Measurements from ENCODE around the gene ZNF77.
"Not testable (repeated sequence)": the region's sequence is repeated elsewhere in the genome, so short reads cannot be mapped to it uniquely, and the experiment has no call there.

Gene ZNF77

DNA sequence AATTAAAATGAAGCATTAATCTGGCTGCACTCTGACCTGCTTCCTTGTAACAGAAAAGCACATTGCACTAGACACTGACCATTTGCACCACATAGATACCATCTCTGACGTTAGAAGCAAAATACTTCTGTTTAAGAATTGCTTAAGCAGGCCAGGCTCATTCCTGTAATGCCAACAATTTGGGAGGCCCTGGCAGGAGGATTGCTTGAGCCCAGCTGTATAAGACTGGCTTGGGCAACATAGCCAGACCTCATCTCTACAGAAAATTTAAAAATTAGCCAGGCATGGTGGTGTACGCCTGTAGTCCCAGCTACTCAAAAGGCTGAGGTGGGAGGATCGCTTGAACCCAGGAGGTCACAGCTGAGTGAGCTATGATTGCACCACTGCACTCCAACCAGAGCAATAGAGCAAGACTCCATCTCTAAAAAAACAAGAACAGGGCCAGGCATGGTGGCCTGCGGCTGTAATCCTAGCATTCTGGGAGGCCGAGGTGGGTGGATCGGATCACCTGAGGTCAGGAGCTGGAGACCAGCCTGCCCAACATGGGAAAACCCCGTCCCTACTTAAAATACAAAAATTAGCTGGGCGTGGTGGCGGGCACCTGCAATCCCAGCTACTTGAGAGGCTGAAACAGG, 25.5 kb upstream of the ZNF77 start:
- no peak for DNase-seq (ENCODE audit: low read depth, low spot score)

DNA sequence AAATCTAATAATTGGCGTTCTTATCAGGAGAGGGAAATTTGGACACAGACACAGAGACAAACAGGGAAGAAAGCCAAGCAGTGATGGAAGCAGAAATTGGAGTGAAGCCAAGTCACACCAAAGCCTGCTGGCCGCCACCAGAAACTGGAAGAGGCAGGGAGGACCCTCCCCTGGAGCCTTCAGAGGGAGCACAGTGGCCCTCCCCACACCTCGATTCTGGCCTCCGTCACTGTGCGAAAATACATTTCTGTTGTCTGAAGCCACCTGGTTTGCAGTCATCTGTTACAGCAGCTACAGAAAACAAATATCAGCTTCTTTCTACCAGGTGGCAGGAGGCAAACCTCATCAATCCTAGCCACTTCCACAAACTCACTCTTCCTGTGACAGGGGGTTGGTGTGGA, 24.3 kb upstream of the ZNF77 start:
- DNase-seq (ENCODE audit: low read depth, low spot score): no peak

DNA sequence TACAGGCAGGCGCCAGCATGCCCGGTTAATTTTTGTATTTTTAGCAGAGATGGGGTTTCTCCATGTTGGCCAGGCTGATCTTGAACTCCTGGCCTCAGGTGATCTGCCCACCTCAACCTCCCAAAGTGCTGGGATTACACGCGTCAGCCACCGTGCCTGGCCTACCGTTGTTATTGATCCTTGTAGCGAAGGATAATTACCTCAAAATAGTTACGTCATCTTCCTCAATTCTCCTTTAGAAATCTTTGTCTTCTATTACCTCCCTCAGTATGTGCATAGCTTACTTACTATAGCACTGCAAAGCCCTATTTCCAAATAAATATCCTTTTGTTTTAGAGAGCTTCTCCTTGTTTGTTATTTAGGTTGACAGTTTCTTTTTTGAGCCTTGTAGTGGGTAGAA, 23.2 kb upstream of the ZNF77 start:
- DNase-seq (ENCODE audit: low read depth, low spot score): no peak

DNA sequence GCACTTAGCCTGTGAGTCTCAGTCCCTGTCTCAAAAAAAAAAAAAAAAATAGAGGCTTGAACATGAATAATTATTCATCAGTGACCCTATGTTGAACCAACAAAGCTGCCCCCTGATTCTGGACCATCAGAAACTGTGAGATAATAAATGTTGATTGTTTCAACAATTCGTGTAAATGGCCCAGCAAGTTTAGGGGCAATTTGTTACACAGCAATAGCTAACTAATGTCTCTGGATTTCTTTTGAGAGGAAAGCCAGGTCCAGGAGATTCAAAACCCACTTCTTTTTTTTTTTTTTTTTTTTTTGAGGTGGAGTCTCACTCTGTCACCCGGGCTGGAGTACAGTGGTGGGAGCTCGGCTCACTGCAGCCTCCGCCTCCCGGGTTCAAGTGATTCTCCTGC, 20.1 kb upstream of the ZNF77 start:
- no peak for DNase-seq (ENCODE audit: low read depth, low spot score)

DNA sequence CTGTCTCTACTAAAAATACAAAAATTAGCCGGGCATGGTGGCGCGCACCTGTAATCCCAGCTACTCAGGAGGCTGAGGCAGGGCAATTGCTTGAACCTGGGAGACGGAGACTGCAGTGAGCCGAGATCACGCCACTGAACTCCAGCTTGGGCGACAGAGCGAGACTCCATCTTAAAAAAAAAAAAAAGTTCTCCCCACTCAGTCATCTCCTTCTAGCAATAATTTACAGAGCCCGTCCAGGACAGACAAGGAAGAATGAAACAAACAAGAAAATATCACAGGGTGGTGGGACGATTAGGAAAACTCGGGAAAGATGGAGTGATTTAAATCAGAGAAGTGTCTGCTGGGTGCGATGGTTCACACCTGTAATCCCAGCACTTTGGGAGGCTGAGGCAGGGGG, 18.9 kb upstream of the ZNF77 start:
- DNase-seq (ENCODE audit: low read depth, low spot score): not testable (repeated sequence)

DNA sequence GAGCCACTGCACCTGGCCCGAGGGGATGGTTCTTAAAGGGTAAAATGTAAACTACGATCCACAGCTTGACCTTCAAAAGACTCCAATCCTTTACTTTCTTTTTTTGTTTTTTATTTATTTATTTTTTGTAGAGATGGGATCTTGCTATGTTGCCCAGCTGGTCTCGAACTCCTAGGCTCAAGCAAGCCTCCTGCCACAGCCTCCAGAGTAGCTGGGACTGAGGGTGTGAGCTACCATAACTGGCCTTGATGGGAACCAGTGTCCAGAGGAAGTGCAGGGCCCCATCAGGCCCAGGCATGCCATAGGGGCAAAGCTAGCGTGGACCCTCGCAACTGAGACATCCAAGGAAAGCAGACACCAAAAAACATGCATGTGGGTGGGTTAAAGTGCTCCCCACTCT, 18.4 kb upstream of the ZNF77 start:
- no peak for DNase-seq (ENCODE audit: low read depth, low spot score)

DNA sequence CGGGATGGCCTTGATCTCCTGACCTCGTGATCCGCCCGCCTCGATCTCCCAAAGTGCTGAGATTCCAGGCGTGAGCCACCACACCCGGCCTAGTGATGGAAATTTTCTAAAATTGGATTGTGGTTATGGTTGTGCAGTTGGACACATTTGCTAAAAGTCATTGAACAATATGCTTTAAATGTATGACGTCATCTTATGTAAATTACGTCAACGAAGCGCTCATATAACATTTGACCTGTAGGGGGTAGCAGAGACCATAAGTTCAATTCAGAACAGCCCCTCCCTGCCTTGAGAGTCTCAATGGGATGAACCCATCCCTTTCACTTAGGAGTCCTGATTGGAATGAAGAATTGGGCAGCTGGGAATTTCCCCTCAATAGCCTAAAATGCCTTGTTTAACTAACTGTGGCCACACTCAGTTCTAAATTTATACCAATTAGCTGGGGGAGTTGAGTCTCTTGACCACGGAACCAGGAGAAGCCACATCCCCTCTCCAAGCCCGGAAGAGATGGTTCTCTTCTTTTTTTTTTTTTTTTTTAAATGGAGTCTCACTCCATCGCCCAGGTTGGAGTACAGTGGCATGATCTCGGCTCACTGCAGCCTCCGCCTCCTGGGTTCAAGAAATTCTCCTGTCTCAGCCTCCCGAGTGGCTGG, 17.4 kb upstream of the ZNF77 start:
- no peak for DNase-seq (ENCODE audit: low read depth, low spot score)

DNA sequence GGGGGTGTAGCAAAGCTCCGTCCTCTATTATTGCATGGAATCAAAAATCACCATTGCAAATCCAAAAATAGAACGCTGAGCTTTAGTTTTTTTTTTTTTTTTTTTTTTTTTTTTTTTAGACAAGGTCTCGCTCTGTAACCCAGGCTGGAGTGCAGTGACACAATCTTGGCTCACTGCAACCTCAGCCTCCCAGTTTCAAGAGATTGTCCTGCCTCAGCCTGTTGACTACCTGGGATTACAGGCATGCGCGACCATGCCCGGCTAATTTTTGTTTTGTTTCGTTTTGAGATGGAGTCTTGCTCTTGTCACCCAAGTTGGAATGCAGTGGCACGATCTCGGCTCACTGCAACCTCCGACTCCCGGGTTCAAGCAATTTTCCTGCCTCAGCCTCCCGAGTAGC, 15.3 kb upstream of the ZNF77 start:
- DNase-seq (ENCODE audit: low read depth, low spot score): no peak

DNA sequence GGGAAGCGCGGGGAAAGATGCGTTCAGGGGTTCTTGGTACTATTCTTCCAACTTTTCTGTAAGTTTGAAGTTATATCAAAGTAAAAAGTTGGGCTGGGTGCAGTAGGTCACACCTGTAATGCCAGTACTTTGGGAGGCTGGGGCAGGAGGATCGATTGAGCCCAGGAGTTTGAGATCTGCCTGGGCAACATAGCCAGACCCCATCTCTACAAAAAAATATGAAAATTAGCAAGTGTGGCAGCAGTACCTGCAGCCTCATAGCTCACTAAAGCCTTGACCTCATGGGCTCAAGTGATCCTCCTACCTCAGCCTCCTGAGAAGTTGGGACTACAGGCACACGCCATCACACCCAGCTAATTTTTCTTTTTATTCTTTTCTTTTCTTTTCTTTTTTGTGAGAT, 12.4 kb upstream of the ZNF77 start:
- DNase-seq (ENCODE audit: low read depth, low spot score): no peak

DNA sequence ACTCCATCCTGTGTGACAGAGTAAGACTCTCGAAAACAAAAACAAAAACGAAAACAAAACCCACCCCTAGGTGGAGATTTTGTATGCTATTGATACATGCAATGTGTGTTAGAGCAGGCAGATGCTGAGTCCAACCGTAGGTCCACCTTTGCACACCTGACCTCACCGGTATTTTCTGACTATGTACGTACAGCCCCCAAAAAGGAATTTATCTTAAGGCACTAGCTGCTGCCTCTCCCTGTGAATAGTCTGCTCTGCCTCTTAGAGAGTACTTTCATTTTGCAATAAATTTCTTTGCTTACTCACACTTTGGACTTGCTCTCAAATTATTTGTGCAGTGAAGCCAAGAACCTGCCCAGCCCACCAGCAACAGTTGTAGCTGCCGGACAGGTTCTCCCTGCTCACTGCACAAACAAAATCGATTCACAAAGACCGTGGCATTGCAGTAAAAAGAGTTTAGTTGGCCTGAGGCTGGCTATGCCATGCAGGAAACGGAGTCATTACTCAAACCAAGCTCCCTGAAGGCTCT, 8.2 kb upstream of the ZNF77 start:
- DNase-seq (ENCODE audit: low read depth, low spot score): no peak

DNA sequence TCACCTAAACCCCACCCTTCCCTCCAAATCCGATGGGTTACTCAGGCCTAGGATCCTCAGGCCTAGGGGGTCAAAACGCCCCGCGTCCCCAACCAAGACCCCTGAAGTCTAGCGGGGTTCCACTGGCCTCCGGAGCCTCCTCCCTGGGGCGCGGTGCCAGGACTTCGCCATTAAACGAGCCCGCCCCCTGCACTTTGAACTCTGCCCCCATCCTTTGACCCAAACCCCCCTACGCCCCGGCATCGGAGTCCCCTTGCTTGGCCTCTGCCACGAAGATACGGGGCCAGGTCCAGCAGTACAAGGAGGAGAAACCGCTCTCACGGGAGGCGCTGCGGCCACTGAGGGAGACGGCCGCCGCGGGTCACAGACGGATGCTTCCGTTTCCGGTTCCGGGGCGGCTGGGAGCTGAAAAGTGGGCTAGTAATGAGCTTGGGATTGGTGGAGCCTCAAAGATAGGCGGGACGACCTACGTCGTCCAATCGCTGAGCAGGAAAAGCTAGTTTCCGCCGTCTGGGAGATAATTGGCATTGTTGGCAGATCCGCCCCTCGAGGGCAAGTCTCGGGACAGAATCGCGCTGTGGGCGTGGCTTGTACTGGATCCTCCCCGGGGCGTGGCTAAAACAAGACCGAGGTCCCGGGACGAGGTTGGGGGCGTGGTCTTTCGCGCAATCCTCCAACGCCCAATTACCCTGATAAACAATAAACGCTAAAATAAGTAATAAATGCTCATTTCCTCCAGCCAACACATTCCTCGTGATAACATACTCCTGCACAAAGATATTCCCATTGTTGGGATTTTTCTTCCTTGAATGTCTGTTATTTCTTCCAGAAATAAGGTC, 5.7 kb upstream of the ZNF77 start:
- DNase-seq (ENCODE audit: low read depth, low spot score): peak; percentile 98

DNA sequence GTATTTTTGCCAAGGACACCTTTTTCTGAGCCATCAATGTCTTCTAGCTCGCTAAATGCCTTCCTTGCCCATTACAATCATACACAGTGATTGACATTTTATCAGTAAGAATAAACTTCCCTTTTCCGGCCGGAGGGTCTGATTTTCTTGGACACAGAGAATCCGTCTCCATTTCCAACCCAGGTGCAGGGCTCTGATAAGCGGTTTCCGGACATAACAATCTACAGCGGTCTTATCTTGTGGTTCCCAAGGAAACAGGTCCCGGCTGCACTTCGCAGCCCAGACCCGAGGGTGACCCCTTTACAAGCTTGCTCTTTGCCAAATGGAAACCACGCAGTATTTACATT, 5.1 kb upstream of the ZNF77 start:
- DNase-seq (ENCODE audit: low read depth, low spot score): no peak

DNA sequence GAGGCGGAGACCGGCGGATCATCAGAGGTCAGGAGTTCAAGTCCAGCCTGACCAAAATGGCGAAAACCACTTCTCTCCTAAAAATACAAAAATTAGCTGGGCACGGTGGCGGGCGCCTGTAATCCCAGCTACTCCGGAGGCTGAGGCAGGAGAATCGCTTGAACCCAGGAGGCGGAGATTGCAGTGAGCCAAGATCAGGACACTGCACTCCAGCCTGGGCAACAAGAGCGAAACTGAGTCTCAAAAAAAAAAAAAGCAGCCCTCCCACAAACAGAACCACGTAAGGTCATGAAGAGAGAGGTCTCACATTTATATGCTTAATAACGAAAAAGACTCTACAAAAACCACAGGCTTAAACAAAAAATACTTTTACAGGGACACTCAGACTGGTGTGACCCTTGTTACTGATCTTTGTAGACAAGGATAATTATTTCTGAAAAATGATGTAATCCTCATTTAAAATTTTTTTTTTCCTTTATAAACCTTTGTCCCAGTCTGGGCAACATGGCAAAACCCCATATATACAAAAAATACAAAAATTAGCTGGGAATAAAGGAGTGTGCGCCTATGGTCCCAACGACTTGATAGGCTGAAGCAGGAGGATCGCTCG, 909 bp upstream of the ZNF77 start:
- DNase-seq (ENCODE audit: low read depth, low spot score): no peak

DNA sequence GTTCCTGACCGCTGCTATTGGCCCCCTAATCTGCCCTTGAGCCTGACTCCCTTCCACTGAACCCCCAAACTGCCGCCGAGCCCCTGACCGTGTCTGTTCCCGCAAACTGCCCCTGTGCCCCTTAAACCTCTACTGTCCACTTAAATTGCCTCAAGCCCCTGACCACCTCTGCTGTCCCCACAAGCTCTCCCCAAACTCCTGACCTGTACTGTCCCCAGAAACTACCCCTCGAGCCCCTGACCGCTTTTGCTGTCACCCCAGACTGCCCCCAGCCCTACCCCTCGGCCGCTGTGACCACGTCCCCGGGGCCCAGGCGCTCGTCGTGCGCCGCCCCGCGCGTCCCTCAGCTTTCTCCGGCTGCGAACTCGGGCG, 382 bp downstream of the ZNF77 start:
- no peak for DNase-seq (ENCODE audit: low read depth, low spot score)

DNA sequence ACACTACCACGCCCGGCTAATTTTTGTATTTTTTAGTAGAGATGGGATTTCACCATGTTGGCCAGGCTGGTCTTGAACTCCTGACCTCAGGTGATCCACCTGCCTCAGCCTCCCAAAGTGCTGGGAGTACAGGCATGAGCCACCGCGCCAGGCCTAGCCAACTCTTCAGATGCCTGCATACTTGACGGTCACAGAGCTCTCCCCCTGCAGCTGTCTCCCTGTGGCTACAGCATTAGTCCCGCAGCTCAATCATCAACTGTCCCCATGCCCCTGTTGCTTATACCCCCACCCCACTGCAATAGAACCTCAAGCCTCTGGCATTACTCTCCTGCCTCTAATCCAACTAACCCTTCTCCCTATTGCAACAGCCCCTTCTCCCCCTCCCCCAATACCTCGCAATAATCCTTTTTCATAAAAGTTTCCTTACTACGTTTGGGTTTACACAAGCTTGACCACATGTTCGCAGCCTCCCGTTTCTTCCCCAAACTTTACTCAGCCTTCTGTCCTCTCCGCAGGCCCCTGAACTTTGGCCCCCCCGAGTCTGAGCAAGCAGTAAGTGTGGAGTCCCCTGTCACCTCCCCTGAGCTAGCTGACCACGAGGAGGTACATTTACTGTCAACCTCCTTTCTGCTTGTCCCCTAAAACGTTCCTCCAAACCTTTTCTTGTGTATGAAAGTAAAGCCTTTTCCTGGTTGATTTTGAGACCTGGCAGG, 1.7 kb downstream of the ZNF77 start:
- DNase-seq (ENCODE audit: low read depth, low spot score): no peak

DNA sequence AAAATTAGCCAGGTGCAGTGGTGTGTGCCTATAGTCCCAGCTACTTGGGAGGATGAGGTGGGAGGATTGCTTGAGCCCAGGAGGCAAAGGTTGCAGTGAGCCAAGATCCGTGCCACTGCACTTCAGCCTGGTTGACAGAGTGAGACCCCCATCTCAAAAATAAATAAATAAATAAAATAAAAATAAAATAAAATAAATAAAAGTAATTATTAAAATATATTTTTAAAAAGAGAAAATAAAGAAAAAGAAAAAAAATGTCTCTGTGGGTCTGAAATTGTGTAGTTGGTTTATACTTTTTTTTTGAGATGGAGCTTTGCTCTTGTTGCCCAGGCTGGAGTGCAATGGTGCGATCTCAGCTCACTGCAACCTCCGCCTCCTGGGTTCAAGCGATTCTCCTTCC, 8.9 kb downstream of the ZNF77 start:
- DNase-seq (ENCODE audit: low read depth, low spot score): not testable (repeated sequence)

DNA sequence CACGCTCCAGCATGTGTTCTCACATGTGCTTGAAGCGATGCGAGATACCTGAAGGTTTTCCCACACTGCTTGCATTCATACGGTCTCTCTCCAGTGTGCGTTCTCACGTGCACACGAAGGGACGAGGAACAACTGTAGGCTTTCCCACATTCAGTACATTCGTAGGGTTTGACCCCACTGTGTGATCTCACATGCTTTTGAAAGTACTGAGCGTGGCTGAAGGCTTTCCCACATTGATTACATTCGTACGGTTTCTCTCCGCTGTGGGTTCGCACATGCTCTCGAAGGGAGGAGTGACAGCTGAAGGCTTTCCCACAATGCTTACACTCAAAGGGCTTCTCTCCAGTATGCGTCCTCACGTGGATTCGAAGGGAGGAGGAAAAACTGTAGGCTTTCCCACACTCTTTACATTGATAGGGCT, 11.3 kb downstream of the ZNF77 start:
- DNase-seq (ENCODE audit: low read depth, low spot score): no peak

DNA sequence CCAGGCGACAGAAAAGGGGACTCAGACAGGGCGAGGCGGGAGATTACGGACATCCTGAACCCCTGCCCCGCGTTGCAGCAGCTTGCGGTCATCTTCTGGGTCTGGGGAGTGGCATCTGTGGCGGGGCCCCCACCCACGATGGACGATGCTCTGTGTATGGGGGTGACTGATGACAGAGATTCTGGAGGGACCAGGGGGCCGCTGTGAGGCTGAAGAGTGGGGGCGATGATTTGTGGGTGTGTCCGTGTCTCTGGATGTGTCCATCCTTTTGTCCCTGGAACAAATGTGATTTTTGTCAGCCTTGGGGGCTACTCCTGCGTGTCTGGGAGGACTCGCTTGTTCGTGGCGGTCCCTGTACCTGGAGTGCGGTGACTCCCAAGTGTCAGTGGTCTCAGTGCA, 17.7 kb downstream of the ZNF77 start:
- no peak for DNase-seq (ENCODE audit: low read depth, low spot score)

DNA sequence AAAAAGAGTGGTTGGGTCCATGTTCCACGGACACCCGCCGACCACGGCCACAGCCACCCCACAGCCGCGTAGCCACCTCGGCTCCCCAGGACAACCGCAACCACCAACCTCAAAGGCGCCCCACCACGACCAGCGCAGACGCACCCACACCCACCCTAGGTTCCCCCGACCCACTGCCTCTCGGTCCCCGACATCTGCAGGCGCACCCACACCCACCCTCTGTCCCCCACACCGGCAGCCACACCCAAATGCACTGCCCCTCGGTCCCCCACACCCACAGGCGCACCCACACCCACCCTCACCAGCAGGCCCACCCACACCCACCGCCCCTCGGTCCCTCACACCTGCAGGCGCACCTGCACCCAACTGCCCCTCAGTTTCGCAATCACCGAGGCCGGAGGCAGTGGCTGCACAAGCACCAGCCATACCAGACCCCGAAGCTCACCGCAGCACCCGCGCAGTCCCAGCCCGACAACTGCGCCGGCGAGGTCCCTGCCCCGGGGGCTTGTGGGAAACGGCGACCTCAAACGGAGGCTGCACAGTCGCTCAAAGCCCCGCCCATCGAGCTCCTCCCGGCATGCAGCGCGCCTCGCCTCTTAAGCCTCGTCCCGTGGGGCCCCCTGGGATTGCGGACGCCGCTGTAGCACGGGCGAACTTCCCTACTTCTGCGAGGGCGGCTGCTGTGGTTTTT, 18.3 kb downstream of the ZNF77 start:
- DNase-seq (ENCODE audit: low read depth, low spot score): no peak

DNA sequence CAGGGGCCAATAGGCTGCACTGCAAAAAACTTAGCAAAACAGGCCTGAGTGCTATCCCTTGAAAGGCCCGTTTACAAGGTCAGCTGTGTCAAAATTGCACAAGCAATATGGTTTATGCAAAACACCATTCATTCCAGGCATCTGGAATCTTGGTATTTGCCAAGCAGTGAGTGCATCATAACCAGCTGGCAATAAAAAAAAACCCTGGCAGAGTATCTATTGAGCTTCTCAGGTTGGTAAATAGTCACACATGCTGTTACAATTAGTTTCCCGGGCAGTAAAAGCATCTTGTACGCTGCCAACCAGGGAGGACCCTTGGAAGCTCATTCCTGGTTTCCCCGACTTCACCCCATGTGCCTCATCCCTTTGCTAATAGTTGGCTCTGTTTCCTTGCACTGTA, 21.3 kb downstream of the ZNF77 start:
- no peak for DNase-seq (ENCODE audit: low read depth, low spot score)

DNA sequence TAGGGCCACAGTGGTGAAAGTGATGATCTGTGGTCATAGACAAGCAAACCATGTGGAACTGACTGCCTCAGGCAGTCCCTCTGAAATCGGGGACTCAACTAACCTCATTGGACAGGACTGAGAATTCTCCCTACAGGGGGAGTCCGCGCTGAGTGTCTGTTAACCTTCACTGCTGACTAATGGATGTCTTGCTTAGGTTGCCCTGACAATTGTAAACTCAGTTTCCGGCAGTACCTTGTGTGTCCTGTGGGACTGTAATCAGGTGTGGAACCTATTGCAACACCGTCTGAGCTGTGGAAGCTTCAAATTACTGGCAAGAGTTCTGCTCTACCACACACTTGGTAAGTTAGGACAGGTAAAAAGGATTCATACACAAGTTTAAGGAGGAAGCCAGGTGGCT, 21.8 kb downstream of the ZNF77 start:
- DNase-seq (ENCODE audit: low read depth, low spot score): no peak

Measured in brain pericyte (primary cell).